Fibroblast of villous mesenchyme (primary cell): ENCODE measurements around the gene ABCB10. TPM values are rescaled to one million over a fixed set of nuclear protein-coding genes. Genes with fewer than 3 reads are reported as not detected.

ENCODE experiments used
- DNase-seq: peaks from one replicate; pipeline ENCODE4 v3.0.0-alpha.2; 2010; ENCODE audit warnings: low read depth
- H3K4me3 ChIP-seq: 2 replicates; pipeline ENCODE4 v1.5.1; 2011; ENCODE audit warnings: low read depth, mild to moderate bottlenecking, low read length
- total RNA-seq: library from RNA; depleted of rRNA; stranded (reverse); fragments of >200 nt; gene quantifications from 2 replicates; pipeline ENCODE4 v1.2.3, GENCODE V29; 2012
- TF ChIP-seq, protein P1 (sequence below): IDR thresholded peaks from 2 replicates; pipeline ENCODE4 v1.5.1; 2012; ENCODE audit warnings: low read depth, mild to moderate bottlenecking, low read length; ENCODE audit not compliant: insufficient read depth

Gene ABCB10
- total RNA-seq, 1 donor = 18.1 TPM

DNA sequence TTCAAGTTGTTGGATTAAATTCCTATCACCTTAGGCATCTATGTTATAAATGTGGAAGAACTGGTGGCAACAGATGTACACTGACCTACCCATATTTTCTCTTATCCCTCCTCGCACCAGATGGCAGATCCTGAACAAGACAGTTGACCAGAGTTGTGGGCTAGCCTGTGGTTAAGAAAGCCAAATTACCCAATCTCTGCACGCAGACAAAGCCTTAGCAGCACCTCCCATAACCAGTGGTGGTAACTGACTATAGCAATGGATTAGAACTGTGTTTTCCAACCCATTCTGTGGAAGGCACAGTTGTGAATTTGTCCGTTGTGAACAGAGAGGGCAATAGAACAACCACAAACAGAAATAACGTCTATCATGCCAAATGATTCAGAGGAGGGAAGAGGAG lies 20.6 kb downstream of the ABCB10 start:
- TF ChIP-seq, protein P1, sequence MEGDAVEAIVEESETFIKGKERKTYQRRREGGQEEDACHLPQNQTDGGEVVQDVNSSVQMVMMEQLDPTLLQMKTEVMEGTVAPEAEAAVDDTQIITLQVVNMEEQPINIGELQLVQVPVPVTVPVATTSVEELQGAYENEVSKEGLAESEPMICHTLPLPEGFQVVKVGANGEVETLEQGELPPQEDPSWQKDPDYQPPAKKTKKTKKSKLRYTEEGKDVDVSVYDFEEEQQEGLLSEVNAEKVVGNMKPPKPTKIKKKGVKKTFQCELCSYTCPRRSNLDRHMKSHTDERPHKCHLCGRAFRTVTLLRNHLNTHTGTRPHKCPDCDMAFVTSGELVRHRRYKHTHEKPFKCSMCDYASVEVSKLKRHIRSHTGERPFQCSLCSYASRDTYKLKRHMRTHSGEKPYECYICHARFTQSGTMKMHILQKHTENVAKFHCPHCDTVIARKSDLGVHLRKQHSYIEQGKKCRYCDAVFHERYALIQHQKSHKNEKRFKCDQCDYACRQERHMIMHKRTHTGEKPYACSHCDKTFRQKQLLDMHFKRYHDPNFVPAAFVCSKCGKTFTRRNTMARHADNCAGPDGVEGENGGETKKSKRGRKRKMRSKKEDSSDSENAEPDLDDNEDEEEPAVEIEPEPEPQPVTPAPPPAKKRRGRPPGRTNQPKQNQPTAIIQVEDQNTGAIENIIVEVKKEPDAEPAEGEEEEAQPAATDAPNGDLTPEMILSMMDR = no peak
- H3K4me3 ChIP-seq = no peak overlapping the region
- no peak for DNase-seq

DNA sequence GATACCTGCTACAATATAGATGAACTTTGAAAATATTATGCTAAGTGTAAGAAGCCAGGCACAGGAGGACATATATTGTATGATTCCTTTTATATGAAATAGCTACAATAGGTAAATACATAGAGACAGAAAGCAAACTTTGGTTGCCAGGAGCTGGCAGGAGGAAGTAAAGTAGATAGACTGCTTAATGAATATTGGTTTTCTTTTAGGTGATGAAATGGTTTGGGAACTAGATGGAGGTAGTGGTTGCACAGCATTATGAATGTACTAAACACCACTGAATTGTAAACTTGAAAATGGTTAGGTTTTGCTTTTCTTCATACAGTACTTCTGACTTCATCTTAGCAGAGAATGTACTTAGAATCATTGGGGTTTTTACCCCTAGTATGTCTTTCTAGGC lies 21.5 kb downstream of the ABCB10 start:
- no peak overlapping the region for H3K4me3 ChIP-seq
- DNase-seq = no peak
- TF ChIP-seq, protein P1 = no peak

DNA sequence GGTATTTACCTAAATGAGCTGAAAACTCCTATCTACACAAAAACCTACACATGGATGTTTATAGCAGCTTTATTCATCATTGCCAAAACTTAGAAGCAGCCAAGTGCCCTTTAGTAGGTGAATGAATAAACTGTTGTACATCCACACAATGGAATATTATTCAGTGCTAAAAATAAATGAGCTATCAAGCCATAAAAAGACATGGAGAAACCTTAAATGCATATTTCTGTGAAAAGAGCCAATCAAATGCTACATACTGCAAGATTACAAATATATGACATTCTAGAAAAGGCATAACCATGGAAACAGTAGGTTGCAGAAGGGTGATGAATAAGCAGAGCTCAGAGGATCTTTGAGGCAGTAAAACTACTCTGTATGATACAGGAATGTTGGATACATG lies 23.3 kb downstream of the ABCB10 start:
- no peak overlapping the region for H3K4me3 ChIP-seq
- TF ChIP-seq, protein P1 = no peak
- no peak for DNase-seq

DNA sequence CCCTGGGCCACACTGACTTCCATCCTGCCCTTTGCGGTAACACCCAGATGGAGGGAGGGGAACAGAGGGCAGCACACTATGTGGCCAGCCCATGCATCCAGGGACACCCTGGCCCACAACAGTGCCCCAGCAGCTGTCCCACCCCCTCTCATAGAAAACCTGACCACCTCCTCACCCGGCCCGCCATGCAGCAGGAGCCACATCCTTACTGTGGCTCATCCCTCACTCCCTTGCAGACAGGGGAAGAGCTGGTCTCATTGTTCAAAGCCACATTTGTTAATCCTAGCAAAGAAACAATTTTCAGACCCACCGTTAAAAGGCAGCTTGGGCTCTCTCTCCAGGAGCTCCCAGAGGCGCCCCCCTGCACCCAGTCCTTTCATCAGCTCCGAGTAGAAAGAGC lies 27.2 kb downstream of the ABCB10 start:
- DNase-seq = no peak
- TF ChIP-seq, protein P1 = no peak
- H3K4me3 ChIP-seq = no peak overlapping the region

DNA sequence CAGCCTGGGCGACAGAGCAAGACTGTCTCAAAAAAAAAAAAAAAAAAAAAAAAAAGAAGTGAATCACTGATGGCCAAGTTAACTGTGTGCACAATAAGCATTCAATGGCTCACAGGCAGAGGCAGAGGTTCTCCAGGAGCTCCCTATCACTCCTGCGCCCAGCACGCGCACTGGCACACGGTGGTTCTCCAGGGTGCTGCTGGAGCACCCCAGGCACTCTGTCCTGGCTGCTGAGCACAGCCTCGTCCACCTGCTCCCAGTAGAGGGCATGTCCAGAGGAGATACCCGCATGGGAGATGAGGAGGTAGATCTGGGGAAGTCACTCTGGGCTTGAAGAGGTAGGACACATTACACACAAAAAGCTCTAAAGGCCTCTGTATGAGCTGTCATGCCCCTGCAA lies 28.9 kb downstream of the ABCB10 start:
- TF ChIP-seq, protein P1 = no peak
- no peak overlapping the region for H3K4me3 ChIP-seq
- no peak for DNase-seq

DNA sequence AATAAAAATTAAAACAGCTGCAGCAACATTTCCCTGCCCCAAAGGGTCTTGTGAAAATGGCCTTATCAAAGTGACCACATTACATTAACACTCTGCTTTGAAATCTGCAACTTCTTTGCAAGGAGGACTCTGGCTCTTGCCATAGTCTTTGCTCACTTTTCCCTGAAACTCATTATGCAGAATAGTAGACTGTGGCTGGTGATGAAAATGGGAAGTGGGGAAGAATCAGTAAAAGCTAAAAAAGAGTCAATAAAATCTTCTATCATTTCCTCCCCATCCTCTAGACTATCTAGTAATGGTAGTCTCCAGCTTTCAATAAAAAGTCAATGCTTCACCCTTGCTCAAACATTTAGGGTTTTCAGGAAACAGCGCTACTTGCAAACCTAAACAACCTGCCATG lies 31.8 kb downstream of the ABCB10 start:
- no peak for DNase-seq
- TF ChIP-seq, protein P1 = no peak
- no peak overlapping the region for H3K4me3 ChIP-seq

DNA sequence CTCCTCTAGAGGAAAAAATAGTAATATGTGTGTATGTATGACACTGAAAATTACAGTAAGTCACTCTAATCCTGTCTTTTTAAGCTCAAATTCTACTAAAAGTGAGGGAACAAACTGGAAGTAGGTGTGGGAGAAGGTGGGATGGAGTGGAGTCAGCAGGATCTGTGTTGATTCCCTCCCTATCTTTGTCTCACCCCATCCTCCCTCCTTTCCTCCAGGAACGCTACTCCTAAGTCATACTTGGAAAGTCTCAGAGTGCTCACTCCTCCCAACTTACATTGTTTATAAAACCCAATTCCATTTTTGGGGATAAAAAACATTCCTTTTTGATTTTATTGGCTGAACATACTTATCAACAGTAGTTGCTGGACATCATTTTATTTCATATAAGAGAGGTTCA lies 35.5 kb downstream of the ABCB10 start:
- H3K4me3 ChIP-seq = no peak overlapping the region
- no peak for DNase-seq
- TF ChIP-seq, protein P1 = no peak
